GM23338 (cell line): ENCODE data around the gene TRIM14. TPM values are rescaled to one million over a fixed set of nuclear protein-coding genes. Genes with fewer than 3 reads are reported as not detected.
"Not testable (repeated sequence)": the region's sequence is repeated elsewhere in the genome, so short reads cannot be mapped to it uniquely, and the experiment has no call there.

ENCODE experiments used
- ATAC-seq: fragments of 200-7000 bp; cut with Tn5 transposase; 3 replicates; pipeline ENCODE4 v1.9.1; 2020
- DNase-seq: peaks from one replicate; pipeline ENCODE4 v3.0.0-alpha.2; 2015; ENCODE audit warnings: low spot score
- H2AFZ ChIP-seq: fragments of 200-600 bp; sonication (generic); 2 replicates; pipeline ENCODE4 v1.8.0; 2016; ENCODE audit warnings: antibody characterized with exemption, mild to moderate bottlenecking, moderate library complexity
- H3F3A ChIP-seq: fragments of 200-600 bp; sonication (generic); replicated peaks from 2 replicates; pipeline ENCODE4 v1.8.0; 2017; ENCODE audit warnings: antibody characterized with exemption, mixed run types, low read depth
- H3K27ac ChIP-seq: fragments of 200-600 bp; sonication (generic); 2 replicates; pipeline ENCODE4 v1.6.1; 2016; ENCODE audit warnings: low read depth
- H3K27me3 ChIP-seq: fragments of 200-600 bp; sonication (generic); 2 replicates; pipeline ENCODE4 v1.8.0; 2016; ENCODE audit warnings: mild to moderate bottlenecking, mixed run types, moderate library complexity; ENCODE audit not compliant: insufficient read depth
- H3K36me3 ChIP-seq: fragments of 200-600 bp; sonication (generic); 2 replicates; pipeline ENCODE4 v1.8.0; 2016; ENCODE audit warnings: mild to moderate bottlenecking; ENCODE audit not compliant: insufficient read depth
- H3K4me1 ChIP-seq: fragments of 200-600 bp; sonication (generic); 2 replicates; pipeline ENCODE4 v1.8.0; 2016; ENCODE audit warnings: mild to moderate bottlenecking, moderate library complexity; ENCODE audit not compliant: insufficient read depth
- H3K4me2 ChIP-seq: fragments of 200-600 bp; sonication (generic); 2 replicates; pipeline ENCODE4 v1.7.1; 2017; ENCODE audit warnings: mixed run types
- H3K4me3 ChIP-seq: fragments of 200-600 bp; sonication (generic); 2 replicates; pipeline ENCODE4 v1.6.1; 2016; ENCODE audit warnings: mixed run types
- H3K79me2 ChIP-seq: fragments of 200-600 bp; sonication (generic); replicated peaks from 2 replicates; pipeline ENCODE4 v1.8.0; 2017; ENCODE audit warnings: mild to moderate bottlenecking; ENCODE audit not compliant: insufficient read depth
- H3K9me2 ChIP-seq: fragments of 200-600 bp; sonication (generic); 2 replicates; pipeline ENCODE4 v1.8.0; 2017; ENCODE audit not compliant: insufficient read depth
- H4K20me1 ChIP-seq: fragments of 200-600 bp; sonication (generic); replicated peaks from 2 replicates; pipeline ENCODE4 v1.8.0; 2017; ENCODE audit warnings: mild to moderate bottlenecking; ENCODE audit not compliant: insufficient read depth
- H3K27ac Mint-ChIP-seq: 2 replicates; pipeline ENCODE4 v1.8.0; 2020; ENCODE audit warnings: inconsistent platforms, mild to moderate bottlenecking, moderate library complexity, mixed read lengths
- H3K27me3 Mint-ChIP-seq: 3 replicates; pipeline ENCODE4 v1.8.0; 2022; ENCODE audit warnings: low read depth, mild to moderate bottlenecking, moderate library complexity, mixed read lengths, inconsistent platforms; ENCODE audit not compliant: insufficient read depth, poor library complexity
- H3K36me3 Mint-ChIP-seq: 3 replicates; pipeline ENCODE4 v1.8.0; 2021; ENCODE audit warnings: low read depth, mild to moderate bottlenecking, inconsistent platforms, moderate library complexity, mixed read lengths
- H3K4me1 Mint-ChIP-seq: 3 replicates; pipeline ENCODE4 v1.8.0; 2020; ENCODE audit warnings: mild to moderate bottlenecking, inconsistent platforms, mixed read lengths
- H3K4me3 Mint-ChIP-seq: 3 replicates; pipeline ENCODE4 v1.8.0; 2021; ENCODE audit warnings: moderate library complexity, mild to moderate bottlenecking, inconsistent platforms, mixed read lengths
- H3K9me3 Mint-ChIP-seq: 3 replicates; pipeline ENCODE4 v1.8.0; 2020; ENCODE audit warnings: moderate library complexity, mild to moderate bottlenecking, inconsistent platforms, mixed read lengths
- CREB1 ChIP-seq: fragments of 250-450 bp; sonication (Bioruptor Pico); IDR thresholded peaks from 2 replicates; pipeline ENCODE4 v1.5.0; 2020; ENCODE audit warnings: low read depth, mild to moderate bottlenecking, moderate library complexity
- CTCF ChIP-seq, 2 experiments: fragments of 200-600 bp in 1 of 2; sonication (generic) in 1 of 2; conservative IDR thresholded peaks; 2 replicates each; pipeline versions ENCODE4 v1.5.1 to v1.6.1; 2016 to 2017; ENCODE audit warnings: antibody characterized with exemption in 2 of 2, low read depth in 2 of 2, mild to moderate bottlenecking in 2 of 2, moderate library complexity in 1 of 2
- EZH2 ChIP-seq: fragments of 200-600 bp; sonication (generic); IDR thresholded peaks from one replicate; pipeline ENCODE4 v1.8.0; 2017; ENCODE audit warnings: antibody characterized with exemption, mild to moderate bottlenecking, low read depth; ENCODE audit not compliant: unreplicated experiment
- EZH2phosphoT487 ChIP-seq: fragments of 200-600 bp; sonication (generic); IDR thresholded peaks from one replicate; pipeline ENCODE4 v1.8.1; 2018; ENCODE audit warnings: antibody characterized with exemption; ENCODE audit not compliant: unreplicated experiment
- JUNB ChIP-seq: IDR thresholded peaks from one replicate; pipeline ENCODE4 v1.6.1; 2016; ENCODE audit warnings: antibody characterized with exemption; ENCODE audit not compliant: unreplicated experiment
- NANOG ChIP-seq: IDR thresholded peaks from 2 replicates; pipeline ENCODE4 v1.6.1; 2016; ENCODE audit warnings: antibody characterized with exemption, borderline replicate concordance
- POLR2AphosphoS5 ChIP-seq: IDR thresholded peaks from 2 replicates; pipeline ENCODE4 v1.6.1; 2016; ENCODE audit warnings: antibody characterized with exemption, low read depth
- REST ChIP-seq: IDR thresholded peaks from one replicate; pipeline ENCODE4 v1.6.1; 2018; ENCODE audit warnings: antibody characterized with exemption; ENCODE audit not compliant: unreplicated experiment
- STAT1 ChIP-seq: IDR thresholded peaks from one replicate; pipeline ENCODE4 v1.6.1; 2016; ENCODE audit warnings: antibody characterized with exemption; ENCODE audit not compliant: unreplicated experiment
- ZNF114 ChIP-seq: fragments of 250-450 bp; sonication (Bioruptor Pico); IDR thresholded peaks from 2 replicates; pipeline ENCODE4 v1.5.0; 2020; ENCODE audit warnings: mild to moderate bottlenecking, moderate library complexity
- ZNF331 ChIP-seq: fragments of 250-450 bp; sonication (Bioruptor Pico); IDR thresholded peaks from 2 replicates; pipeline ENCODE4 v1.5.0; 2020; ENCODE audit warnings: low read depth, mild to moderate bottlenecking, moderate library complexity
- ZNF462 ChIP-seq: fragments of 250-450 bp; sonication (Bioruptor Pico); IDR thresholded peaks from 2 replicates; pipeline ENCODE4 v1.5.0; 2020; ENCODE audit warnings: mild to moderate bottlenecking, moderate library complexity
- polyA plus RNA-seq: library from polyadenylated mRNA; unstranded; fragments of >200 nt; fragmentation: Nextera tagmentation; extraction: Ambion mirVana; gene quantifications from 2 replicates; pipeline ENCODE4 v1.2.1, GENCODE V29; 2016
- total RNA-seq: library from RNA; depleted of rRNA; stranded (reverse); fragments of >200 nt; shearing (Covaris generic); gene quantifications from 2 replicates; pipeline ENCODE4 v1.2.3, GENCODE V29; 2014

The TRIM14 gene
- total and polyA plus RNA-seq, 2 experiments from 2014 or later, result 17.2 to 25.3 TPM

GRCh38 chr9:98130060-98130459, 11.0 kb upstream of the TRIM14 start:
- H3F3A ChIP-seq, H3K4me3 Mint-ChIP-seq, H2AFZ ChIP-seq, H4K20me1 ChIP-seq, H3K4me1 ChIP-seq, H3K27ac Mint-ChIP-seq, DNase-seq, H3K9me3 Mint-ChIP-seq, H3K4me3 ChIP-seq, ATAC-seq, H3K27ac ChIP-seq, H3K4me2 ChIP-seq, H3K9me2 ChIP-seq, H3K27me3 ChIP-seq, H3K79me2 ChIP-seq, H3K36me3 ChIP-seq, H3K27me3 Mint-ChIP-seq: not testable (repeated sequence)
- peaks cover 36% of the 10 kb centered on the region for H3K36me3 Mint-ChIP-seq
- H3K4me1 Mint-ChIP-seq, result peaks cover 12% of the 10 kb centered on the region

GRCh38 chr9:98129451-98129881, 10.4 kb upstream of the TRIM14 start:
- H3K9me2 ChIP-seq, result no peaks in the 10 kb centered on the region
- no peaks in the 10 kb centered on the region for H3K4me1 ChIP-seq
- Mint-ChIP-seq H3K27me3 (peaks cover 6% of the 10 kb centered on the region), H3K4me3 (no peak overlapping the region; the same call in 2 of the 3 replicates), H3K27ac (no peak overlapping the region; the same call in 1 of the 2 replicates), H3K4me1 (peaks cover 12% of the 10 kb centered on the region), H3K36me3 (peaks cover 38% of the 10 kb centered on the region), H3K9me3 (no peaks in the 10 kb centered on the region)
- no peak overlapping the region for H3K27ac ChIP-seq
- DNase-seq, result no peak
- ATAC-seq, result no peak
- no peak overlapping the region for H3K4me3 ChIP-seq
- no peaks in the 10 kb centered on the region for H3K27me3 ChIP-seq
- peaks cover under 1% of the 10 kb centered on the region; the same call in 1 of the 2 replicates for H3K36me3 ChIP-seq
- no peaks in the 10 kb centered on the region for H3K79me2 ChIP-seq
- no peak overlapping the region for H2AFZ ChIP-seq
- no peaks in the 10 kb centered on the region for H4K20me1 ChIP-seq
- H3K4me2 ChIP-seq, result no peak overlapping the region
- H3F3A ChIP-seq, result no peaks in the 10 kb centered on the region
- TF ChIP-seq STAT1, result no peak
- no peak for TF ChIP-seq ZNF114 (CRISPR knock-in tag)
- TF ChIP-seq ZNF462 (CRISPR knock-in tag), result no peak
- no peak for TF ChIP-seq POLR2AphosphoS5
- TF ChIP-seq CREB1, result no peak
- no peak for TF ChIP-seq CTCF (conservative IDR thresholded peaks at IDR 0.05; ENCODE audit: low read depth in 2 of 2)
- no peak for TF ChIP-seq EZH2
- no peak for TF ChIP-seq JUNB
- no peak for TF ChIP-seq EZH2phosphoT487
- no peak for TF ChIP-seq ZNF331 (CRISPR knock-in tag)
- TF ChIP-seq REST, result no peak
- TF ChIP-seq NANOG, result no peak
